ENCODE results near the gene TGFB1I1.

- TF ChIP-seq, protein P1, sequence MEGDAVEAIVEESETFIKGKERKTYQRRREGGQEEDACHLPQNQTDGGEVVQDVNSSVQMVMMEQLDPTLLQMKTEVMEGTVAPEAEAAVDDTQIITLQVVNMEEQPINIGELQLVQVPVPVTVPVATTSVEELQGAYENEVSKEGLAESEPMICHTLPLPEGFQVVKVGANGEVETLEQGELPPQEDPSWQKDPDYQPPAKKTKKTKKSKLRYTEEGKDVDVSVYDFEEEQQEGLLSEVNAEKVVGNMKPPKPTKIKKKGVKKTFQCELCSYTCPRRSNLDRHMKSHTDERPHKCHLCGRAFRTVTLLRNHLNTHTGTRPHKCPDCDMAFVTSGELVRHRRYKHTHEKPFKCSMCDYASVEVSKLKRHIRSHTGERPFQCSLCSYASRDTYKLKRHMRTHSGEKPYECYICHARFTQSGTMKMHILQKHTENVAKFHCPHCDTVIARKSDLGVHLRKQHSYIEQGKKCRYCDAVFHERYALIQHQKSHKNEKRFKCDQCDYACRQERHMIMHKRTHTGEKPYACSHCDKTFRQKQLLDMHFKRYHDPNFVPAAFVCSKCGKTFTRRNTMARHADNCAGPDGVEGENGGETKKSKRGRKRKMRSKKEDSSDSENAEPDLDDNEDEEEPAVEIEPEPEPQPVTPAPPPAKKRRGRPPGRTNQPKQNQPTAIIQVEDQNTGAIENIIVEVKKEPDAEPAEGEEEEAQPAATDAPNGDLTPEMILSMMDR (IDR thresholded peaks at IDR 0.05), result no peak
- TF ChIP-seq EP300 (IDR thresholded peaks at IDR 0.05), result no peak
- TF ChIP-seq RFX5 (IDR thresholded peaks at IDR 0.05), result no peak
- TF ChIP-seq CEBPB (IDR thresholded peaks at IDR 0.05), result no peak
- TF ChIP-seq FOSL2 (IDR thresholded peaks at IDR 0.05), result no peak
- no peak for TF ChIP-seq FOSL2 (CRISPR knock-in tag; IDR thresholded peaks at IDR 0.05)
- no peak for TF ChIP-seq KDM1A (IDR thresholded peaks at IDR 0.05; ENCODE audit: low read depth)
- TF ChIP-seq MAFK (IDR thresholded peaks at IDR 0.05; ENCODE audit: partially characterized antibody), result no peak
- no peak for TF ChIP-seq RARB (CRISPR knock-in tag; IDR thresholded peaks at IDR 0.05)
- TF ChIP-seq ESRRA (IDR thresholded peaks at IDR 0.05; ENCODE audit: borderline replicate concordance, low read length), result no peak
Measured at GRCh38 chr16:31465788-31466370, 6.1 kb upstream of the TGFB1I1 start.

Data from A549 (cell line).